ENCODE measurements around the gene GBA2.

GBA2 gene

GRCh38 chr9:35714123-35714522 lies 34.9 kb downstream of the GBA2 start:
- no peak for DNase-seq

- no peak for DNase-seq
These were observed 35.5 kb downstream of the GBA2 start for GRCh38 chr9:35713578-35713977.

GRCh38 chr9:35712762-35713400 lies 36.1 kb downstream of the GBA2 start:
- no peak for DNase-seq

GRCh38 chr9:35711501-35712428 lies 37.3 kb downstream of the GBA2 start:
- DNase-seq: no peak

GRCh38 chr9:35710818-35711500 lies 38.1 kb downstream of the GBA2 start:
- no peak for DNase-seq

GRCh38 chr9:35708146-35708545 lies 40.9 kb downstream of the GBA2 start:
- no peak for DNase-seq

- no peak for DNase-seq
These were observed 42.1 kb downstream of the GBA2 start for GRCh38 chr9:35706951-35707350.

GRCh38 chr9:35705836-35706430 lies 43.1 kb downstream of the GBA2 start:
- DNase-seq: no peak

GRCh38 chr9:35705372-35705771 lies 43.7 kb downstream of the GBA2 start:
- DNase-seq: no peak

GRCh38 chr9:35703906-35704672 lies 44.9 kb downstream of the GBA2 start:
- no peak for DNase-seq

- no peak for DNase-seq
These were observed 46.3 kb downstream of the GBA2 start for GRCh38 chr9:35702696-35703095.

GRCh38 chr9:35700942-35701341 lies 48.1 kb downstream of the GBA2 start:
- no peak for DNase-seq

GRCh38 chr9:35700031-35700430 lies 49.0 kb downstream of the GBA2 start:
- DNase-seq: no peak

GRCh38 chr9:35698231-35698630 lies 50.8 kb downstream of the GBA2 start:
- no peak for DNase-seq

- no peak for DNase-seq
These were observed 51.5 kb downstream of the GBA2 start for GRCh38 chr9:35697486-35697885.

- DNase-seq: peak; percentile 85
These were observed 52.4 kb downstream of the GBA2 start for GRCh38 chr9:35696520-35697215.

GRCh38 chr9:35695943-35696401 lies 53.1 kb downstream of the GBA2 start:
- DNase-seq: no peak

- no peak for DNase-seq
These were observed 57.2 kb downstream of the GBA2 start for GRCh38 chr9:35691757-35692301.

- no peak for DNase-seq
These were observed 57.7 kb downstream of the GBA2 start for GRCh38 chr9:35691334-35691650.

GRCh38 chr9:35690614-35691333 lies 58.3 kb downstream of the GBA2 start:
- DNase-seq: peak; percentile 79

- DNase-seq: no peak
These were observed 58.8 kb downstream of the GBA2 start for GRCh38 chr9:35690294-35690613.

All from activated effector memory CD4-positive, alpha-beta T cell treated with anti-CD3 and anti-CD28 coated beads, Interleukin-2, amount 50 U/mL, for 16 hours (primary cell).